Measurements from ENCODE around the gene NDUFS8.
A peak's percentile ranks its signal among the peaks of the same experiment; 100 is the strongest.
"Not testable (repeated sequence)": the region's sequence is repeated elsewhere in the genome, so short reads cannot be mapped to it uniquely, and the experiment has no call there.

NDUFS8 gene

DNA sequence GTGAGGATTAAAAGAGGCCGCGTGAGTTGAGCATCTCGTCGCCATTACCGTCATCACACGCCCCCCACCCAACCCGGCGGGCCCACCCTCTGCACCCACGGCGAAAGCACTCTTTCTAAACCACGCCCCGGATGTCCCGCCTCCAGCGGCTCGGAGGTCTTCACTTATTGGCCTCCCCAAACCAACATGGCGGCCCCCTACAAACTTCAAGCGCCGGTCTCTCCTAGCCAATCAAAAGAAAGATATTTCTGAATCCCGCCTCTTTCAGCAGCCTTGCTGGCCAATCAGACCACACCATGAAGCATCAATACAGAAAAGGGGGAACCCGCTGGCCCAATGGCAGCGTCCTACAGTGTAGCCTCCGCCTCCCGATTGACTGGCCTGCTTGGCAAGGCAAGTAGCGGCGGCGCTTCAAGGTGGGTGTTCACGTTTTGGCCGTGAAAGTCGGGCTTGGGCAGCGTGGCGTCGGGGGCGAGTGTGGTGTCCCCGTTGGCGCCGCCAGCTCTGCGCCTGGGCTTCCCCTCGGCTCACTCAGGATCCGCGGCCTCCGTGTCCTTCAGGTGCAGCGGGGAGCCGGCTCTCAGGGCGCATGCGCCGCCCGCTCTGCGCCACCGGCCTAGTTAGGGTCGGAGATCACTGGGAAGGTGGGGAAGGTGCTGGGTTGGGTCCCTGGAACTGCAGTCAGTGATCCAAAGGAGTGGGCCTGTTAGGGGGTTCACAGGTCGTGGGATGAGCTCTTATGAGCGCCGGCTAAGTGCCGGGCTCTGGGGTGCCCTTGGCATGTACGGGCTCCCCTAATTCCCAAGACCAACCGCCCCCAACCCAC is at the start of gene NDUFS8:
Gene NDUFS8, plus strand, starts transcription at position 364 of the 826 bp plus-strand sequence. CDS start 1,471 bp downstream, outside the sequence.
- peak; percentile 96 to 97 for DNase-seq (ENCODE audit: low read depth in 2 of 2)

- DNase-seq (ENCODE audit: low read depth in 2 of 2), result not testable (repeated sequence)
Observed at GRCh38 chr11:67981226-67981625, 49.3 kb upstream of the NDUFS8 start.

DNA sequence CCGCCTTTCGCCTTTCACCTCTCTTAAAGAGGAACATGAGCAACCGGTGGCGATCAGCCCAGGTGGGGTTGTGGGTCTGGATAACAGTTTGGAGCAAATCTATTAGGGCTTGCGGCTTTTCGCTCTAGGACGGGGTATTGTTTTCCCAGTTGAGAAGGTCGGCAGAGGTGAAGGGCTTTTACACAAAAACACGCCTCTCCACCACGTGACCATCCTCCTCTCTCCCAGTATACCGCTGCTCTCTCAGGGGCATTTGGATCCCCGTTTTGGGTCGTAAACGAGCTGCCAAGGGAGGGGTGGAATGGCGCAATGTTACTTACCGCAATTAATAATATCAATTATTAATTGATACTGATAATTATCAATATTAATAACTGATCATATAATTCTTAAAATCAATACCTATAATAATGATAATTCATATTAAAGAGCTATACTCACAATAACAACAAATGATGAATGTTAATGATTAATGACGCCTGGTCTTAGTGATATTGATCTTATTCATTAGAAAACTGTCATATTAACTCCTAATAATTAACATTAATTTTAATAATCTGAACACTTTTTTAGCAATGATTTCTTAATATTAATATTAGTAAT is 48.1 kb upstream of the NDUFS8 start:
- DNase-seq (ENCODE audit: low read depth in 2 of 2), result not testable (repeated sequence)

GRCh38 chr11:67983951-67984350 is 46.5 kb upstream of the NDUFS8 start:
- no peak for DNase-seq (ENCODE audit: low read depth in 2 of 2)

DNA sequence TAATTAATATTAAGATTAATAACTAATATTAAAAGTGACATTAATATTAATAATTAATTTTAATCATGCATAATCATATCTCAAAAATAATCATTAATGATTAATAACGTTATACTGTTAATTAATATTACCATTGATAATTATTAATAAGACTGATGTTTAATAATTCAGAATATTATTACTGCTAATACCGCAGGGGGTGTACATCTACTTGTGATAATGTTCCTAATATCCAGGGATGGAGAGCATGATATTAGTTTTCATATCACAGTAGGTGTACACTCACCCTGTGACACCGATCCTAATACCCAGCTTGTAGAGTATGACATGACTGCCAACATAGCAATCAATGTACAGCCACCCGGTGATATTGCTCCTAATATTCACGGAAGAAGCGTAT is 45.2 kb upstream of the NDUFS8 start:
- not testable (repeated sequence) for DNase-seq (ENCODE audit: low read depth in 2 of 2)

DNA sequence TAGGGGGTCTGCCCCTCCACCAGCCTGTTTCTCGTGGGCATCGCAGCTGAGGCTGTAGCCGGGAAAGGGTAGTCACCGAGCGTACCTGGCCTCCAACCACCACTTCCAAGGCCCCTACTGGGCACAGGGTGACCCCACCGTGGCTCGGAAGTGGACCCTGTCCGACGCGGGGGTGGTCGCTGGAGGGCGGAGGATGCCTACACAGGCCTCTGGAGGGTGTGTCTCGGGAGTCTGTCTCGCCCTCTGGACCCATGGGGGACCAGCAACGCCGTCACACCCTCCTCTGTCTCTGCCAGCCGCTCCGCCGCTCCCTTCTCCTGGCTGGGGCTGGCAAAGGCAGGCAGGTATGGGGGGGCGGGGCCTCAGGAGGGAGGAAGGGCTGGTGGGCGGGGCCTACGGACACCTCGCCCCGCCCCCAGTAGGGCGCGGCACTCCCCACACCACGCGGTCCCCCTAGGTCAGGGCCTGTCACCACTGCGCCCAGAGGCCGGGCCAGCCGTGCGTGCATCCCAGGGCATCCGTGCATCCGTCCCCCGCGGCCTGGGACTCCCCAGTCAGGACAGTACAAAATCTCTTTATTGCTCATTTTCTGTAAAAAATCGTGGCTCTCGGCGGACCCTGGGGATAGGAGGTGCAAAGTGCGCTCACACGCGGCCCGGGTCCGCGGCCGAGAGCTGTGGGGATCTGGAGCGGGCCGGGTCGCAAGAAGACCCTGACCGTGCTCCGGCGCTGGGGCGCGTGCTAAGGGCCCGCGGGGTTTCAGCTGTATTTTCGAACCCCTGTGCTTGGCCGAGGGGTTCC is 39.7 kb upstream of the NDUFS8 start:
- not testable (repeated sequence) for DNase-seq (ENCODE audit: low read depth in 2 of 2)

GRCh38 chr11:67991347-67992121 is 38.9 kb upstream of the NDUFS8 start:
- DNase-seq (ENCODE audit: low read depth in 2 of 2), result not testable (repeated sequence)

DNA sequence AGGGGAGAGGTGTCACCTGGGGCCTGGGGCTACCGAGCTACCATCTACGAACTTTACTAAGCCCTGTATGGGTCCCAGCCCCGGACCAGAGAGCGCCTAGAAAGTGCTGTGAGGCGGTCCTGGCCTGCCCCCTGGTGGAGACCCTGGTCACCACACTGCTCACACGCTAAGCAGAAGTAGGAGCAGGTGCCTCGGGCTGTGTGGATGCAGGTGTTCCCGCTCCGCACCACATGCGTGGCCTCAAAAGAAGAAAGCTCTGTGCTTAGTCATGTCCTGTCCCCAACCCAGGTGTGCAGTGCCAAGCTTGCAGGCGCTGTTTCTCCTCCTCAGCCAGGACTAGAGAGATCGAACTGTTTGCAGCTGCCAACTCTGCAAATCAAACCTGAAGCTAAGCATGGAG is 36.7 kb upstream of the NDUFS8 start:
- DNase-seq (ENCODE audit: low read depth in 2 of 2), result peak in 1 of 2 donors; percentile 11

- not testable (repeated sequence) for DNase-seq (ENCODE audit: low read depth in 2 of 2)
Observed at GRCh38 chr11:67994387-67994786, 36.1 kb upstream of the NDUFS8 start.

- not testable (repeated sequence) for DNase-seq (ENCODE audit: low read depth in 2 of 2)
Observed at GRCh38 chr11:67995129-67995528, 35.4 kb upstream of the NDUFS8 start.

GRCh38 chr11:67995579-67995978 is 34.9 kb upstream of the NDUFS8 start:
- DNase-seq (ENCODE audit: low read depth in 2 of 2), result not testable (repeated sequence)

- DNase-seq (ENCODE audit: low read depth in 2 of 2), result no peak
Observed at GRCh38 chr11:67996051-67996450, 34.4 kb upstream of the NDUFS8 start.

DNA sequence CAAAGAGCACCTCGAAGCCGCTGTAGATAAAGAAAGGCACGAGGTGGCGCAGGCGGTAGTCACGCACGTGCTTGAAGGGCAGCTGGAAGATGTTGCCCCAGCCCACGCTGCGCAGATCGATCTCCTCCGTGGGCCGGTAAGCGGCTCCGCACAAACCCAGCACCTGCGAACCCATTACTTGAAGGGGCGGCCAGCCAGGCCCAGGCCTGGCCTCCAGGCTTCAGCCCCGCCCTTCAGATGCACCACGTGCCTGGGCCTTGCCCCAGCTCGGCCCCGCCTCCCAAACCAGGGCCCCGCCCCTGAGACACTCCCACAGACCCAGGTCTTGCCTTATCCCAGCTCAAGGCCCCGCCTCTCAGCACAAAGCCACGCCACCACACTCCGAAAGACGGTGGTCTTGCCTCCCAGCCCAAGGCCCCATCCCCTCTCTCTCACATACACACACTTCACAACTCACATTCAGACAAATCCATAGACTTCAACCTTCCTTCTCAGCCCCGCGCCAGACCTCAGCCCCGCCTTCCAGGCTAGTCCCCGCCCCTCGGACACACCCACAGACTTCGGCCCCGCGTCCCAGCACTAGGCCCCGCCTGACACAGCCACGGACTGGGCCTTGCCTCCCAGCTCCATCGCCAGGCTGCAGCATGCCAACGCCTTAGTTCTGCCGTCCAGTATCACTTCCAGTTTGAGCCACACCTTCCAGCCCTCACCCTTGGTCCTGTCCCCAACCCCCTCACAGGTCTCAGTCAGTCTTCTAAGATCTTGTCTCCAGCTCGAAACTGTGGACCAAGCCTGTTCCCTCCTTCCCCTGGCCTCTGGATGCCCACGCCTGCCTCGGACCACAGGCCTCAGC is 33.6 kb upstream of the NDUFS8 start:
- no peak for DNase-seq (ENCODE audit: low read depth in 2 of 2)

GRCh38 chr11:67997475-67997921 is 33.0 kb upstream of the NDUFS8 start:
- DNase-seq (ENCODE audit: low read depth in 2 of 2), result no peak

DNA sequence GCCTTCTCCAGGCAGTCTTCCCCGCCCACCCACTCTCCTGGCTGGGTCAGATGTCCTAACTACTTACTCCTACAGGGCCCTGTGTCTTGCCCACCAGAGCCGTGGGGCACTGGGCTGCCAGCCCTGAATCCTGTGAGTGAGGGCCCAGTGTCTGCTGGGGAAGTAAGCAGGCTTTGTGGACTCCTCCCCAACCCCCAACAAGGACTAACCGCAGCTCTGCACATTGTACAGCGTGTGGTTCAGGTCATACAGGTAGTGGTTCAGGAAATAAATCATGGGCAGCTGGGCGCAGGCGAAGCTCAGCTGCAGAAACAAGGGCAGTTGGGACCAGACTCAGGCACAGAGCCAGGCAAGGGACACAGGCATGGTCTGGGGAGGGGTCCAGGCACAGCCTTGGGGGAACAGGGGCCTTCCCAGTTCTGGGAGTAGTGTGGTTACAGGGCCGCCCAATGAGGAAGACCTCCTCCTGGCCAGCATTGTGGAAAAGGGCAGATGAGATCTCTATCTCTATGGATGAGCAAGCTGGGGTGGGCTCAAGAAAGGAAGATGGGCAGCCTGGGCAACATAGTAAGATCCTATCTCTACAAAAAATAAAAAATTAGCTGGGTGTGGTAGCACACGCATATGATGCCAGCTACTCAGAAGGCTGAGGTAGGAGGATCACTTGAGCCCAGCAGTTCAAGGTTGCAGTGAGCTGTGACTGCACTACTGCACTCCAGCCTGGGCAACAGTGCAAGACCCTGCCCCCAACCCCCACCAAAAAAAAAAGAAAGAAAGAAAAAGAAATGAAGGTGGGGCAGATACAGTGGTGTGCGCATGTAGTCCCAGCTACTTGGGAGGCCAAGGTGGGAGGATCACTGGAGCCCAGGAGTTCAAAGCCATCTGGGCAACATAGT is 32.1 kb upstream of the NDUFS8 start:
- no peak for DNase-seq (ENCODE audit: low read depth in 2 of 2)

DNA sequence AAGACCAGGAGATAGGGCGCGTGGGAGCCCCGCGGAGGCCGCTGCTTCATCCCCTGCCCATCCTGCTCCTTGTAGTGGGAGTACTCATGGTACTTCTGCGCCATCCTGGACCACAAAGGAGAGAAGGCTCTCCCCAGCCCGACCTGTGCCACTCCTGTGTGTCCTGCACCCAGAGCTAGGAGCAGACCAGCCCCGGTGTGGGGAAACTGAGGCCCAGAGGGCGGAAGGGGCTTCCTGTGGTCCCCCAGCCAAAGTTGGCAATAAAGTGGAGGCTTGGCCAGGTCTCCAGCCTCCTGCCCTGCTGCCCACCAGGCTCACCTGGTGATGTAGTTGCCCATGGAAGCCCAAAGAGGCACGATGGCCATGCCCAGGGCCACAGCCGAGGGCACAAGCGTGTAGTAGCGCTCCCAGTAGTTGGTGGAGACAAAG is 31.3 kb upstream of the NDUFS8 start:
- DNase-seq (ENCODE audit: low read depth in 2 of 2), result no peak

GRCh38 chr11:67999704-68000103 is 30.8 kb upstream of the NDUFS8 start:
- DNase-seq (ENCODE audit: low read depth in 2 of 2), result no peak

DNA sequence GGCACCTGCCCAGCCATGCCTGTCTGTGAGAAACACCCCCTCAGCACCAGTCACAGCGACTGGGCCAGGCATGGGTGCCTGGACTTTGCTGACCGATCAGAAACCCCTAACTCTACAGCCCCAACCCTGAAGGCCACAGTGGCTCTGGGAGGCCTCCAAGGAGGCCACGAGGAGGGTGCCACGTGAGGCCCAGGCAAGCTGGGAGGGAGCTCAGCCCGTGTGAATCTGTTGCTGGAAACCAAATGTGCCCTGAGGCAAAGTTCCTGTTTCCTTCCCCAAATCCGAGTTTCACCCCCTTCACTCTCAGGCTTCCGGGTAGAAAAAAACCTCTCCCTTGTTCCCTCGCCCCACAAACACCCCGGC is 27.9 kb upstream of the NDUFS8 start:
- DNase-seq (ENCODE audit: low read depth in 2 of 2), result no peak

Measured in stimulated activated CD8-positive, alpha-beta memory T cell treated with anti-CD3 and anti-CD28 coated beads, Interleukin-7, amount 100 ng/mL, for 4 hours (primary cell).